ENCODE measurements around the gene KCNQ4. TPM values are rescaled to one million over a fixed set of nuclear protein-coding genes. Genes with fewer than 3 reads are reported as not detected.

The KCNQ4 gene
- total and polyA plus RNA-seq, 2 experiments from 2014 or later = 1.3 to 3.0 TPM

DNA sequence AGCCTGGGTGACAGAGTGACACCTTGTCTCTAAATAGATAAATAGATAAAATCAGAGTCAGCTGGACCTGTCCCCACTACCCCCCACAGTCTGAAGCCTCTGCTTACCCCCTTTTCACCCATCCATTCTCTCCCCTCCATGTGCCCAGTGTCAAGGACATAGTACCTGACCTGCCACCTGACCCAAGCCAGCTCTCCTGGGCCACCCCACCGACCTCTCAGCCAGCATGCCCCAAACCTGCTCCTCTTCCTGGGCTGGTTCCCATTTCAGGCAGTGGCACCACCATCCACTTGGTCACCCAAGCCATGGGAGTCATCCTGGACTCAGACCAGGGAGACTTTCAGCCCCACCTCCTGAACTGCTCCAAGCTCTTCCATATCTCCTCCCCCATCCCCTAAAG, 50.4 kb downstream of the KCNQ4 start:
- H3K4me3 Mint-ChIP-seq = no peak overlapping the region
- H4K20me1 ChIP-seq (replicated peaks; ENCODE audit: insufficient read depth) = no peaks in the 10 kb centered on the region
- H3K27ac Mint-ChIP-seq = no peak overlapping the region
- H3K27me3 Mint-ChIP-seq (ENCODE audit: insufficient read depth, low read depth, poor library complexity) = peaks cover 2% of the 10 kb centered on the region
- no peak overlapping the region for H2AFZ ChIP-seq
- no peaks in the 10 kb centered on the region for H3K4me1 ChIP-seq (ENCODE audit: insufficient read depth)
- no peaks in the 10 kb centered on the region for H3K9me2 ChIP-seq (ENCODE audit: insufficient read depth)
- no peaks in the 10 kb centered on the region for H3F3A ChIP-seq (replicated peaks; ENCODE audit: low read depth)
- no peaks in the 10 kb centered on the region for H3K79me2 ChIP-seq (replicated peaks; ENCODE audit: insufficient read depth)
- H3K9me3 Mint-ChIP-seq = no peaks in the 10 kb centered on the region
- H3K27ac ChIP-seq (ENCODE audit: low read depth) = no peak overlapping the region
- H3K4me2 ChIP-seq = no peak overlapping the region
- no peak for ATAC-seq
- H3K4me1 Mint-ChIP-seq = peaks cover 3% of the 10 kb centered on the region; the same call in 1 of the 3 replicates
- H3K27me3 ChIP-seq (ENCODE audit: insufficient read depth) = no peaks in the 10 kb centered on the region
- H3K4me3 ChIP-seq = no peak overlapping the region
- H3K36me3 ChIP-seq (ENCODE audit: insufficient read depth) = no peaks in the 10 kb centered on the region
- no peak for DNase-seq (ENCODE audit: low spot score)
- no peak for TF ChIP-seq JUNB (IDR thresholded peaks at IDR 0.05; ENCODE audit: unreplicated experiment)
- TF ChIP-seq, protein P1, sequence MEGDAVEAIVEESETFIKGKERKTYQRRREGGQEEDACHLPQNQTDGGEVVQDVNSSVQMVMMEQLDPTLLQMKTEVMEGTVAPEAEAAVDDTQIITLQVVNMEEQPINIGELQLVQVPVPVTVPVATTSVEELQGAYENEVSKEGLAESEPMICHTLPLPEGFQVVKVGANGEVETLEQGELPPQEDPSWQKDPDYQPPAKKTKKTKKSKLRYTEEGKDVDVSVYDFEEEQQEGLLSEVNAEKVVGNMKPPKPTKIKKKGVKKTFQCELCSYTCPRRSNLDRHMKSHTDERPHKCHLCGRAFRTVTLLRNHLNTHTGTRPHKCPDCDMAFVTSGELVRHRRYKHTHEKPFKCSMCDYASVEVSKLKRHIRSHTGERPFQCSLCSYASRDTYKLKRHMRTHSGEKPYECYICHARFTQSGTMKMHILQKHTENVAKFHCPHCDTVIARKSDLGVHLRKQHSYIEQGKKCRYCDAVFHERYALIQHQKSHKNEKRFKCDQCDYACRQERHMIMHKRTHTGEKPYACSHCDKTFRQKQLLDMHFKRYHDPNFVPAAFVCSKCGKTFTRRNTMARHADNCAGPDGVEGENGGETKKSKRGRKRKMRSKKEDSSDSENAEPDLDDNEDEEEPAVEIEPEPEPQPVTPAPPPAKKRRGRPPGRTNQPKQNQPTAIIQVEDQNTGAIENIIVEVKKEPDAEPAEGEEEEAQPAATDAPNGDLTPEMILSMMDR (conservative IDR thresholded peaks at IDR 0.05; ENCODE audit: low read depth in 2 of 2) = no peak
- TF ChIP-seq, protein P2, sequence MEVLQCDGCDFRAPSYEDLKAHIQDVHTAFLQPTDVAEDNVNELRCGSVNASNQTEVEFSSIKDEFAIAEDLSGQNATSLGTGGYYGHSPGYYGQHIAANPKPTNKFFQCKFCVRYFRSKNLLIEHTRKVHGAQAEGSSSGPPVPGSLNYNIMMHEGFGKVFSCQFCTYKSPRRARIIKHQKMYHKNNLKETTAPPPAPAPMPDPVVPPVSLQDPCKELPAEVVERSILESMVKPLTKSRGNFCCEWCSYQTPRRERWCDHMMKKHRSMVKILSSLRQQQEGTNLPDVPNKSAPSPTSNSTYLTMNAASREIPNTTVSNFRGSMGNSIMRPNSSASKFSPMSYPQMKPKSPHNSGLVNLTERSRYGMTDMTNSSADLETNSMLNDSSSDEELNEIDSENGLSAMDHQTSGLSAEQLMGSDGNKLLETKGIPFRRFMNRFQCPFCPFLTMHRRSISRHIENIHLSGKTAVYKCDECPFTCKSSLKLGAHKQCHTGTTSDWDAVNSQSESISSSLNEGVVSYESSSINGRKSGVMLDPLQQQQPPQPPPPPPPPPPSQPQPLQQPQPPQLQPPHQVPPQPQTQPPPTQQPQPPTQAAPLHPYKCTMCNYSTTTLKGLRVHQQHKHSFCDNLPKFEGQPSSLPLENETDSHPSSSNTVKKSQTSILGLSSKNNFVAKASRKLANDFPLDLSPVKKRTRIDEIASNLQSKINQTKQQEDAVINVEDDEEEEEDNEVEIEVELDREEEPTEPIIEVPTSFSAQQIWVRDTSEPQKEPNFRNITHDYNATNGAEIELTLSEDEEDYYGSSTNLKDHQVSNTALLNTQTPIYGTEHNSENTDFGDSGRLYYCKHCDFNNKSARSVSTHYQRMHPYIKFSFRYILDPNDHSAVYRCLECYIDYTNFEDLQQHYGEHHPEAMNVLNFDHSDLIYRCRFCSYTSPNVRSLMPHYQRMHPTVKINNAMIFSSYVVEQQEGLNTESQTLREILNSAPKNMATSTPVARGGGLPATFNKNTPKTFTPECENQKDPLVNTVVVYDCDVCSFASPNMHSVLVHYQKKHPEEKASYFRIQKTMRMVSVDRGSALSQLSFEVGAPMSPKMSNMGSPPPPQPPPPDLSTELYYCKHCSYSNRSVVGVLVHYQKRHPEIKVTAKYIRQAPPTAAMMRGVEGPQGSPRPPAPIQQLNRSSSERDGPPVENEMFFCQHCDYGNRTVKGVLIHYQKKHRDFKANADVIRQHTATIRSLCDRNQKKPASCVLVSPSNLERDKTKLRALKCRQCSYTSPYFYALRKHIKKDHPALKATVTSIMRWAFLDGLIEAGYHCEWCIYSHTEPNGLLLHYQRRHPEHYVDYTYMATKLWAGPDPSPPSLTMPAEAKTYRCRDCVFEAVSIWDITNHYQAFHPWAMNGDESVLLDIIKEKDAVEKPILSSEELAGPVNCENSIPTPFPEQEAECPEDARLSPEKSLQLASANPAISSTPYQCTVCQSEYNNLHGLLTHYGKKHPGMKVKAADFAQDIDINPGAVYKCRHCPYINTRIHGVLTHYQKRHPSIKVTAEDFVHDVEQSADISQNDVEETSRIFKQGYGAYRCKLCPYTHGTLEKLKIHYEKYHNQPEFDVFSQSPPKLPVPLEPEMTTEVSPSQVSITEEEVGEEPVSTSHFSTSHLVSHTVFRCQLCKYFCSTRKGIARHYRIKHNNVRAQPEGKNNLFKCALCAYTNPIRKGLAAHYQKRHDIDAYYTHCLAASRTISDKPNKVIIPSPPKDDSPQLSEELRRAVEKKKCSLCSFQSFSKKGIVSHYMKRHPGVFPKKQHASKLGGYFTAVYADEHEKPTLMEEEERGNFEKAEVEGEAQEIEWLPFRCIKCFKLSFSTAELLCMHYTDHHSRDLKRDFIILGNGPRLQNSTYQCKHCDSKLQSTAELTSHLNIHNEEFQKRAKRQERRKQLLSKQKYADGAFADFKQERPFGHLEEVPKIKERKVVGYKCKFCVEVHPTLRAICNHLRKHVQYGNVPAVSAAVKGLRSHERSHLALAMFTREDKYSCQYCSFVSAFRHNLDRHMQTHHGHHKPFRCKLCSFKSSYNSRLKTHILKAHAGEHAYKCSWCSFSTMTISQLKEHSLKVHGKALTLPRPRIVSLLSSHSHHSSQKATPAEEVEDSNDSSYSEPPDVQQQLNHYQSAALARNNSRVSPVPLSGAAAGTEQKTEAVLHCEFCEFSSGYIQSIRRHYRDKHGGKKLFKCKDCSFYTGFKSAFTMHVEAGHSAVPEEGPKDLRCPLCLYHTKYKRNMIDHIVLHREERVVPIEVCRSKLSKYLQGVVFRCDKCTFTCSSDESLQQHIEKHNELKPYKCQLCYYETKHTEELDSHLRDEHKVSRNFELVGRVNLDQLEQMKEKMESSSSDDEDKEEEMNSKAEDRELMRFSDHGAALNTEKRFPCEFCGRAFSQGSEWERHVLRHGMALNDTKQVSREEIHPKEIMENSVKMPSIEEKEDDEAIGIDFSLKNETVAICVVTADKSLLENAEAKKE (CRISPR knock-in tag; IDR thresholded peaks at IDR 0.05) = no peak
- peaks cover 2% of the 10 kb centered on the region; the same call in 1 of the 3 replicates for H3K36me3 Mint-ChIP-seq (ENCODE audit: low read depth)

All from GM23338 (cell line).